Glutamatergic neuron (in vitro differentiated cells): ENCODE data around the gene JOSD1. TPM values are rescaled to one million over a fixed set of nuclear protein-coding genes. Genes with fewer than 3 reads are reported as not detected.
"Not testable (repeated sequence)": the region's sequence is repeated elsewhere in the genome, so short reads cannot be mapped to it uniquely, and the experiment has no call there.

Source experiments
- DNase-seq: peaks from one replicate; pipeline ENCODE4 v3.0.0; 2022
- H3K27ac Mint-ChIP-seq: one replicate; pipeline ENCODE4 v1.8.0; 2020; ENCODE audit warnings: mild to moderate bottlenecking, mixed read lengths, inconsistent platforms; ENCODE audit not compliant: unreplicated experiment
- H3K27me3 Mint-ChIP-seq: one replicate; pipeline ENCODE4 v1.8.0; 2020; ENCODE audit warnings: mild to moderate bottlenecking, moderate library complexity, mixed read lengths, inconsistent platforms; ENCODE audit not compliant: unreplicated experiment
- H3K36me3 Mint-ChIP-seq: one replicate; pipeline ENCODE4 v1.8.0; 2020; ENCODE audit warnings: mild to moderate bottlenecking, mixed read lengths, inconsistent platforms; ENCODE audit not compliant: unreplicated experiment
- H3K4me1 Mint-ChIP-seq: one replicate; pipeline ENCODE4 v1.8.0; 2020; ENCODE audit warnings: mild to moderate bottlenecking, low read depth, mixed read lengths, inconsistent platforms; ENCODE audit not compliant: unreplicated experiment
- H3K4me3 Mint-ChIP-seq: one replicate; pipeline ENCODE4 v1.8.0; 2020; ENCODE audit warnings: mild to moderate bottlenecking, mixed read lengths, inconsistent platforms; ENCODE audit not compliant: unreplicated experiment
- H3K9me3 Mint-ChIP-seq: one replicate; pipeline ENCODE4 v1.8.0; 2020; ENCODE audit warnings: mild to moderate bottlenecking, moderate library complexity, mixed read lengths, inconsistent platforms; ENCODE audit not compliant: unreplicated experiment
- total RNA-seq: library from RNA; stranded (reverse); fragmentation: NEBNext Ultra II Directional; extraction: Animal tissue kit (Norgen Biotek cat#: 25700); gene quantifications from one replicate; pipeline ENCODE4 v1.2.1, GENCODE V29; 2021; ENCODE audit not compliant: unreplicated experiment
- TF ChIP-seq, protein P1 (sequence below): fragments of 200-600 bp; sonication (generic); IDR thresholded peaks from one replicate; pipeline ENCODE4 v1.5.0; 2021; ENCODE audit not compliant: partially characterized antibody, unreplicated experiment

JOSD1 gene
- total RNA-seq, 1 donor from 2014 or later = 51.0 TPM

DNA sequence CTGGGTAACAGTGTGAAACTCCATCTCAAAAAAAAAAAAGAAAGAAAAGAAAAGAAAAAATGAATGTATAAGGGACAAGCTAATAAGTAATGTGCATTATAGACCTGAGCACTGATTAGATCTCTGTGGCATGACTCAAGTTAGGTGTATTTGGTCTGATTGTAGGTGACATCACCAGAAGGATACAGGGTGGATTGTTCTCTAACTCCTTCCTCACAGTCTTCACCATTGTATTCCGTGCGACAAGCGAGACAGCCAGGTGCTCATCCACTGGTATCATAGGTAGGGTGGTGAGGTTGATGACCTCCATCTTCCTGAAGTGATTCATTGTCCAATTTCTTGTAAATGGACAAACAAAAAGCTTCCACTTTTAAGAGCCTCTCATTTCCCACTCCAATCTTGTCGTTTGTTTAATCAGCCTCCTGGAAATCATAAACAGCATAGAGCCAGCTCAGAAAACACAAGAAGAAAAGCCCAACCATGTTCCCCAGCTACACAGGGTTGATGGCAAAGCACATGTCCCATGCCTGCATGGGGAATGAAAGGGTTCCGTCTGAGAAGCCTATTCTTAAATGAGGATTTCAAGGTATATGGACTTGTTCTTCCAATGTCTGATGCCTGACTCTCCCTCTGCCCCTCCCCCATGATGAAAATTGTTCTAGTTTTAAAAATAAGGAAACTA lies 50.8 kb downstream of the JOSD1 start:
- H3K27me3 Mint-ChIP-seq = no peaks in the 10 kb centered on the region
- H3K4me3 Mint-ChIP-seq = no peak overlapping the region
- H3K36me3 Mint-ChIP-seq = peaks cover 11% of the 10 kb centered on the region
- DNase-seq = no peak
- H3K9me3 Mint-ChIP-seq = no peaks in the 10 kb centered on the region
- H3K27ac Mint-ChIP-seq = no peak overlapping the region
- H3K4me1 Mint-ChIP-seq = no peaks in the 10 kb centered on the region
- TF ChIP-seq, protein P1, sequence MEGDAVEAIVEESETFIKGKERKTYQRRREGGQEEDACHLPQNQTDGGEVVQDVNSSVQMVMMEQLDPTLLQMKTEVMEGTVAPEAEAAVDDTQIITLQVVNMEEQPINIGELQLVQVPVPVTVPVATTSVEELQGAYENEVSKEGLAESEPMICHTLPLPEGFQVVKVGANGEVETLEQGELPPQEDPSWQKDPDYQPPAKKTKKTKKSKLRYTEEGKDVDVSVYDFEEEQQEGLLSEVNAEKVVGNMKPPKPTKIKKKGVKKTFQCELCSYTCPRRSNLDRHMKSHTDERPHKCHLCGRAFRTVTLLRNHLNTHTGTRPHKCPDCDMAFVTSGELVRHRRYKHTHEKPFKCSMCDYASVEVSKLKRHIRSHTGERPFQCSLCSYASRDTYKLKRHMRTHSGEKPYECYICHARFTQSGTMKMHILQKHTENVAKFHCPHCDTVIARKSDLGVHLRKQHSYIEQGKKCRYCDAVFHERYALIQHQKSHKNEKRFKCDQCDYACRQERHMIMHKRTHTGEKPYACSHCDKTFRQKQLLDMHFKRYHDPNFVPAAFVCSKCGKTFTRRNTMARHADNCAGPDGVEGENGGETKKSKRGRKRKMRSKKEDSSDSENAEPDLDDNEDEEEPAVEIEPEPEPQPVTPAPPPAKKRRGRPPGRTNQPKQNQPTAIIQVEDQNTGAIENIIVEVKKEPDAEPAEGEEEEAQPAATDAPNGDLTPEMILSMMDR = no peak

DNA sequence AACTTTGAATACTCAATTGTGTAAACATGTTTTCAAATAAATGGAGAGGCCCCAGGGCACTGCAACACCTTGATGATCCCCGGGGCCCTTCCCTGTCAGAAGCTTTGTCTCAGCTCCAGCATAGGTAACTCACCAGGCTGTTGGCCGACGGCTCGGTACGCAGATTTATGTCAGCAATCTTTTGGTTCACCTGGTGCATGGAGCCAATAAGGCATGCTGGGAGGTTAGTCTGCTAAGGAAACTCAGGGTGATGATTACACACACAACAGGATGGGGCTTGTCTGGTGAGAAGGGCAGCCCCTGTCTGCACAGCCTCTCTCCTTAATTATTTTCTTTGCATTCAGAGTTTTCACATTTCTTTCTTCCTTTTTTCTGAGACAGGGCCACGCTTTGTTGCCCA lies 55.3 kb downstream of the JOSD1 start:
- DNase-seq = no peak
- TF ChIP-seq, protein P1 = no peak
- Mint-ChIP-seq H3K27ac (no peak overlapping the region), H3K27me3 (no peaks in the 10 kb centered on the region), H3K4me3 (no peak overlapping the region), H3K36me3 (peaks cover 7% of the 10 kb centered on the region), H3K4me1 (no peaks in the 10 kb centered on the region), H3K9me3 (no peaks in the 10 kb centered on the region)

DNA sequence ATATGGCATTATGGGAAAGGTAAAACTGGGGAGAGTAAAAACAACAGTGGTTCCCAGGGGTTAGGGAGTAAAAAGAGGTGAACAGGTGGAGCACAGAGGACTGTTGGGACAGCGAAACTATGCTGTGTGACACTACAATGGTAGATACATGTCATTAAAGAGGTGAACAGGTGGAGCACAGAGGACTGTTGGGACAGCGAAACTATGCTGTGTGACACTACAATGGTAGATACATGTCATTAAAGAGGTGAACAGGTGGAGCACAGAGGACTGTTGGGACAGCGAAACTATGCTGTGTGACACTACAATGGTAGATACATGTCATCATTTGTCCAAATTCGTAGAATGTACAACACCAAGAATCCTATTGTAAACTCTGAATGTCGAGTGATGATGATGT lies 56.5 kb downstream of the JOSD1 start:
- H3K4me3 Mint-ChIP-seq, H3K27ac Mint-ChIP-seq, H3K27me3 Mint-ChIP-seq, DNase-seq, H3K4me1 Mint-ChIP-seq, H3K36me3 Mint-ChIP-seq, H3K9me3 Mint-ChIP-seq: not testable (repeated sequence)

DNA sequence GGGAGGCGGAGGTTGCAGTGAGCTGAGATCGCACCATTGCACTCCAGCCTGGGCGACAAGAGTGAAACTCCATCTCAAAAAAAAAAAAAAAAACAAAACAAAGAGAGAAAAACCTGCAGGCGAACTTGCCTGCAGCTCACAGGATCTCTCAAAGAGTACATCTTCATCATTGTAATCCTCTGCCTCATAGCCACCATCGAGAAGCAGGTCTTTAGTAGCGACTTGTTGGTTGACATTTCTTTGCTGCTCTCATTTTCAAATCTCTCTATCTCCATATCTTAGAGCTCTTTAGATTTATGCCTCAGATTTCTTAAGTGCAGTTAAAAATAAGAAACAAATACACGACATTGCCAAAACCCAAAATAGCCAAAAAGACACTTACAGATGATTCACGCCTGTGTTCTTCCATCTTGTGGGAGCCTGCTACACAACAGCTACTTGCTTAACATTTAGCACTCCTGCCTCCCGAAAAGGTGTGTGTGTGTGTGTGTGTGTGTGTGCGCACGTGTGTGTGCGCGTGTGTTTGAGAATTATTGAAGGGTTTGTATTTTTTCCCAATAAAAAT lies 59.2 kb downstream of the JOSD1 start:
- no peaks in the 10 kb centered on the region for H3K27me3 Mint-ChIP-seq
- no peaks in the 10 kb centered on the region for H3K9me3 Mint-ChIP-seq
- peaks cover 4% of the 10 kb centered on the region for H3K4me1 Mint-ChIP-seq
- no peaks in the 10 kb centered on the region for H3K36me3 Mint-ChIP-seq
- no peak overlapping the region for H3K27ac Mint-ChIP-seq
- H3K4me3 Mint-ChIP-seq = no peak overlapping the region
- no peak for DNase-seq
- TF ChIP-seq, protein P1 = no peak

DNA sequence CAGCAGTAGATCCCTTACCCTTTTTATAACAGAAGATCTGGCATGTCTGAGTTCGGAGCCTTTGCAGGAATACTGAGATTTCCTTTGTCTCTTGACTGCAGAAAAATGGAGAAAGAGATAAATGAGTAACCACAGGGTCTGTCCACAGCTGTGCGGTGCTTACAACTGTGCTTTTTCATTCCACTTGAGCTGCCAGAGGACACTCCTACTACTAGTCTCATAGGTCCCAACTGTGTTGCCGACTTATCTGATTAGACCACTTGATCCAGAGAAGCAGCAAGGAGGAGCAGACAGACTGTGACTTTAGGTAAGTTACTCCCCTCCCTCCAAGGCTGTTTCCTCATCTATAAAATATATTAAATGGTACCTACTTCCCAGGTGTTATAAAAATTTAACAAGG lies 62.0 kb downstream of the JOSD1 start:
- H3K27ac Mint-ChIP-seq = no peak overlapping the region
- H3K9me3 Mint-ChIP-seq = no peaks in the 10 kb centered on the region
- TF ChIP-seq, protein P1 = no peak
- H3K4me1 Mint-ChIP-seq = peaks cover 4% of the 10 kb centered on the region
- no peaks in the 10 kb centered on the region for H3K36me3 Mint-ChIP-seq
- DNase-seq = no peak
- H3K4me3 Mint-ChIP-seq = no peak overlapping the region
- H3K27me3 Mint-ChIP-seq = no peaks in the 10 kb centered on the region
